ENCODE measurements around the gene SRBD1. TPM values are rescaled to one million over a fixed set of nuclear protein-coding genes. Genes with fewer than 3 reads are reported as not detected.

The SRBD1 gene
- total and polyA plus RNA-seq, 2 experiments from 2014 or later = 27.4 to 46.3 TPM

DNA sequence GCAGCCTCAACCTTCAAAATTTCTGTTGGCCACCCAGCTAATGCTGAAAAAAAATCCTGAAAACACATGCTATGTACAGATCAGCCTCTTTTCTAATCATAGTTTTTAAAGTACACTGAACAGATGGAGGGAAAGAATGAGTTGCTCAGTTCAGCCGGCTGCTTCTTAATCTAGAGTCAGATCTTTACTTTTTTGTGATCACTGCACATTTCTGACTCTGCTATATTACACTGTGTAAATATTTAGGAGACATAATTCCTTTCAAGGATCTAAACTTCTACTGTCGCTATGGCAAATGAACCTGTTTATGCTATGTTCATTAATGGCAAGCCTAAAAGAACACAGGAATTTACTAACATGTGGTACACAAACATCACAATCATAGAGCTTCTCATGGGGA, 114.2 kb downstream of the SRBD1 start:
- H3K36me3 ChIP-seq (ENCODE audit: insufficient read depth) = 0 out of 2 replicates have a peak, but pooled peaks cover 10% of the 10 kb centered on the region
- DNase-seq (ENCODE audit: low spot score) (no peak), ATAC-seq (no peak)
- H3K27ac ChIP-seq (ENCODE audit: low read depth) = no peak overlapping the region
- H3K4me1 ChIP-seq (ENCODE audit: insufficient read depth) = peaks cover 24% of the 10 kb centered on the region
- H4K20me1 ChIP-seq (replicated peaks; ENCODE audit: insufficient read depth) = no peaks in the 10 kb centered on the region
- H3F3A ChIP-seq (replicated peaks; ENCODE audit: low read depth) = no peaks in the 10 kb centered on the region
- no peaks in the 10 kb centered on the region for H3K79me2 ChIP-seq (replicated peaks; ENCODE audit: insufficient read depth)
- Mint-ChIP-seq H3K36me3 (ENCODE audit: low read depth) (peaks cover 32% of the 10 kb centered on the region), H3K27me3 (ENCODE audit: insufficient read depth, low read depth, poor library complexity) (no peaks in the 10 kb centered on the region), H3K9me3 (peaks cover 18% of the 10 kb centered on the region), H3K27ac (no peak overlapping the region), H3K4me1 (peaks cover 19% of the 10 kb centered on the region), H3K4me3 (no peak overlapping the region)
- no peaks in the 10 kb centered on the region for H3K27me3 ChIP-seq (ENCODE audit: insufficient read depth)
- H3K4me2 ChIP-seq = no peak overlapping the region
- H2AFZ ChIP-seq = no peak overlapping the region
- H3K4me3 ChIP-seq = no peak overlapping the region
- no peaks in the 10 kb centered on the region for H3K9me2 ChIP-seq (ENCODE audit: insufficient read depth)
- TF ChIP-seq ZNF331 (CRISPR knock-in tag; IDR thresholded peaks at IDR 0.05; ENCODE audit: low read depth) (no peak), EZH2phosphoT487 (IDR thresholded peaks at IDR 0.05; ENCODE audit: unreplicated experiment) (no peak), NANOG (IDR thresholded peaks at IDR 0.05; ENCODE audit: borderline replicate concordance) (no peak), POLR2AphosphoS5 (IDR thresholded peaks at IDR 0.05; ENCODE audit: low read depth) (no peak), CREB1 (CRISPR knock-in tag; IDR thresholded peaks at IDR 0.05; ENCODE audit: low read depth) (no peak), EZH2 (IDR thresholded peaks at IDR 0.05; ENCODE audit: low read depth, unreplicated experiment) (no peak)
- TF ChIP-seq, protein P1, sequence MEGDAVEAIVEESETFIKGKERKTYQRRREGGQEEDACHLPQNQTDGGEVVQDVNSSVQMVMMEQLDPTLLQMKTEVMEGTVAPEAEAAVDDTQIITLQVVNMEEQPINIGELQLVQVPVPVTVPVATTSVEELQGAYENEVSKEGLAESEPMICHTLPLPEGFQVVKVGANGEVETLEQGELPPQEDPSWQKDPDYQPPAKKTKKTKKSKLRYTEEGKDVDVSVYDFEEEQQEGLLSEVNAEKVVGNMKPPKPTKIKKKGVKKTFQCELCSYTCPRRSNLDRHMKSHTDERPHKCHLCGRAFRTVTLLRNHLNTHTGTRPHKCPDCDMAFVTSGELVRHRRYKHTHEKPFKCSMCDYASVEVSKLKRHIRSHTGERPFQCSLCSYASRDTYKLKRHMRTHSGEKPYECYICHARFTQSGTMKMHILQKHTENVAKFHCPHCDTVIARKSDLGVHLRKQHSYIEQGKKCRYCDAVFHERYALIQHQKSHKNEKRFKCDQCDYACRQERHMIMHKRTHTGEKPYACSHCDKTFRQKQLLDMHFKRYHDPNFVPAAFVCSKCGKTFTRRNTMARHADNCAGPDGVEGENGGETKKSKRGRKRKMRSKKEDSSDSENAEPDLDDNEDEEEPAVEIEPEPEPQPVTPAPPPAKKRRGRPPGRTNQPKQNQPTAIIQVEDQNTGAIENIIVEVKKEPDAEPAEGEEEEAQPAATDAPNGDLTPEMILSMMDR (conservative IDR thresholded peaks at IDR 0.05; ENCODE audit: low read depth in 2 of 2) = no peak

DNA sequence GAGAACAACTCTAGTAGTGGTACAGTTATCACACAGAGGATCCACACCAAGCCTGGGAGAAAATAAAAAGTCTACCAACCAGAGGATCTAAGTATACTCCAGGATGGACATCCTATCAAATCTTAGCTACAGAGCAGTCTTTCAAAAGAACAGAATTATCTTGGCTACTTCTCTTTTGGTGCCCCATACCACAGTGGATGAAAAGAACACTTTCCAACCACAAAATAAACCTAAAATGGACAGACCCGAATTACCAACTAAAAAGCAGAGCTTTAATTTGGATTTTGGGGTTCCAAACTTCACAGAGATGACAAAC, 116.1 kb downstream of the SRBD1 start:
- ATAC-seq = no peak
- no peak overlapping the region; the same call in 1 of the 2 replicates for H3K27ac Mint-ChIP-seq
- no peak for DNase-seq (ENCODE audit: low spot score)
- Histone ChIP-seq H3K4me1 (ENCODE audit: insufficient read depth) (peaks cover 24% of the 10 kb centered on the region), H3F3A (replicated peaks; ENCODE audit: low read depth) (no peaks in the 10 kb centered on the region), H3K4me3 (no peak overlapping the region), H3K79me2 (replicated peaks; ENCODE audit: insufficient read depth) (no peaks in the 10 kb centered on the region), H3K9me2 (ENCODE audit: insufficient read depth) (no peaks in the 10 kb centered on the region), H3K36me3 (ENCODE audit: insufficient read depth) (no peaks in the 10 kb centered on the region), H4K20me1 (replicated peaks; ENCODE audit: insufficient read depth) (no peaks in the 10 kb centered on the region), H2AFZ (no peak overlapping the region), H3K4me2 (no peak overlapping the region), H3K27me3 (ENCODE audit: insufficient read depth) (no peaks in the 10 kb centered on the region), H3K27ac (ENCODE audit: low read depth) (no peak overlapping the region)
- no peak for TF ChIP-seq ZNF331 (CRISPR knock-in tag; IDR thresholded peaks at IDR 0.05; ENCODE audit: low read depth)
- no peak for TF ChIP-seq CREB1 (CRISPR knock-in tag; IDR thresholded peaks at IDR 0.05; ENCODE audit: low read depth)
- no peak for TF ChIP-seq EZH2 (IDR thresholded peaks at IDR 0.05; ENCODE audit: low read depth, unreplicated experiment)
- TF ChIP-seq JUNB (IDR thresholded peaks at IDR 0.05; ENCODE audit: unreplicated experiment) = no peak
- TF ChIP-seq NANOG (IDR thresholded peaks at IDR 0.05; ENCODE audit: borderline replicate concordance) = no peak
- no peak for TF ChIP-seq ZNF114 (CRISPR knock-in tag; IDR thresholded peaks at IDR 0.05)
- no peak for TF ChIP-seq EZH2phosphoT487 (IDR thresholded peaks at IDR 0.05; ENCODE audit: unreplicated experiment)
- TF ChIP-seq, protein P1 (conservative IDR thresholded peaks at IDR 0.05; ENCODE audit: low read depth in 2 of 2) = no peak
- peaks cover 19% of the 10 kb centered on the region for H3K4me1 Mint-ChIP-seq
- H3K9me3 Mint-ChIP-seq = peaks cover 1% of the 10 kb centered on the region; the same call in 2 of the 3 replicates
- H3K4me3 Mint-ChIP-seq = no peak overlapping the region
- H3K27me3 Mint-ChIP-seq (ENCODE audit: insufficient read depth, low read depth, poor library complexity) = no peaks in the 10 kb centered on the region
- peaks cover 13% of the 10 kb centered on the region; the same call in 2 of the 3 replicates for H3K36me3 Mint-ChIP-seq (ENCODE audit: low read depth)
